Nephron (organoid): ENCODE measurements around the gene FBXO9.

Source experiments
- H3K27ac Mint-ChIP-seq, 3 experiments: 2 replicates each; pipeline ENCODE4 v1.8.0; 2020; ENCODE audit warnings: mixed read lengths in 3 of 3, mild to moderate bottlenecking in 2 of 3, moderate library complexity in 1 of 3
- H3K27me3 Mint-ChIP-seq: 2 replicates; pipeline ENCODE4 v1.8.0; 2021; ENCODE audit warnings: low read depth, mild to moderate bottlenecking, moderate library complexity, mixed read lengths
- H3K36me3 Mint-ChIP-seq: 2 replicates; pipeline ENCODE4 v1.8.0; 2020; ENCODE audit warnings: low read depth, mixed read lengths
- H3K4me1 Mint-ChIP-seq: 2 replicates; pipeline ENCODE4 v1.8.0; 2020; ENCODE audit warnings: mixed read lengths
- H3K4me3 Mint-ChIP-seq, 3 experiments: 2 replicates each; pipeline ENCODE4 v1.8.0; 2020; ENCODE audit warnings: mild to moderate bottlenecking in 3 of 3, mixed read lengths in 3 of 3, moderate library complexity in 2 of 3
- H3K9me3 Mint-ChIP-seq: 2 replicates; pipeline ENCODE4 v1.8.0; 2020; ENCODE audit warnings: mixed read lengths
- TF ChIP-seq, protein P1 (sequence below), 3 experiments: fragments of 200-600 bp; sonication (generic); IDR thresholded peaks; one replicate each; pipeline ENCODE4 v1.5.0; 2021; ENCODE audit warnings: antibody characterized with exemption in 3 of 3; ENCODE audit not compliant: unreplicated experiment in 3 of 3

FBXO9 gene

DNA sequence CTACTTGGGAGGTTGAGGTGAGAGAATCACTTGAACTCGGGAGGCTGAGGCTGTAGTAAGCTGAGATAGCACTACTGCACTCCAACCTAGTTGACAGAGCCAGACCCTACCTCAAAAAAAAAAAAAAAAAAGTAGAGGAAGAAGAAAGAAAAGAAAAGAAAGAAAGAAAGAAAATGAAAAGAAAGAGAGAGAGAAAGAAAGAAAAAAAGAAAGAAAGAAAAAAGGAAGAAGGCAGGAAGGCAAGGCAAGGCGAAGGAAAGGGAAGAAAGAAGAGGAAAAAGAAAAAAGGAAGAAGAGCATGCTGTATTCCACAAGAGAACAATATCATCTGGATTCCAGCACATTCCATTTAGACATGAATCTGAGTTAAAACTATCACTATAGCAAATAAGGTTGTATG lies 79.6 kb downstream of the FBXO9 start:
- Mint-ChIP-seq H3K36me3 (no peaks in the 10 kb centered on the region), H3K9me3 (no peaks in the 10 kb centered on the region), H3K27me3 (no peaks in the 10 kb centered on the region), H3K27ac (no peak overlapping the region), H3K4me1 (no peaks in the 10 kb centered on the region), H3K4me3 (no peak overlapping the region)
- TF ChIP-seq, protein P1, sequence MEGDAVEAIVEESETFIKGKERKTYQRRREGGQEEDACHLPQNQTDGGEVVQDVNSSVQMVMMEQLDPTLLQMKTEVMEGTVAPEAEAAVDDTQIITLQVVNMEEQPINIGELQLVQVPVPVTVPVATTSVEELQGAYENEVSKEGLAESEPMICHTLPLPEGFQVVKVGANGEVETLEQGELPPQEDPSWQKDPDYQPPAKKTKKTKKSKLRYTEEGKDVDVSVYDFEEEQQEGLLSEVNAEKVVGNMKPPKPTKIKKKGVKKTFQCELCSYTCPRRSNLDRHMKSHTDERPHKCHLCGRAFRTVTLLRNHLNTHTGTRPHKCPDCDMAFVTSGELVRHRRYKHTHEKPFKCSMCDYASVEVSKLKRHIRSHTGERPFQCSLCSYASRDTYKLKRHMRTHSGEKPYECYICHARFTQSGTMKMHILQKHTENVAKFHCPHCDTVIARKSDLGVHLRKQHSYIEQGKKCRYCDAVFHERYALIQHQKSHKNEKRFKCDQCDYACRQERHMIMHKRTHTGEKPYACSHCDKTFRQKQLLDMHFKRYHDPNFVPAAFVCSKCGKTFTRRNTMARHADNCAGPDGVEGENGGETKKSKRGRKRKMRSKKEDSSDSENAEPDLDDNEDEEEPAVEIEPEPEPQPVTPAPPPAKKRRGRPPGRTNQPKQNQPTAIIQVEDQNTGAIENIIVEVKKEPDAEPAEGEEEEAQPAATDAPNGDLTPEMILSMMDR (IDR thresholded peaks at IDR 0.05; ENCODE audit: unreplicated experiment in 3 of 3): no peak

DNA sequence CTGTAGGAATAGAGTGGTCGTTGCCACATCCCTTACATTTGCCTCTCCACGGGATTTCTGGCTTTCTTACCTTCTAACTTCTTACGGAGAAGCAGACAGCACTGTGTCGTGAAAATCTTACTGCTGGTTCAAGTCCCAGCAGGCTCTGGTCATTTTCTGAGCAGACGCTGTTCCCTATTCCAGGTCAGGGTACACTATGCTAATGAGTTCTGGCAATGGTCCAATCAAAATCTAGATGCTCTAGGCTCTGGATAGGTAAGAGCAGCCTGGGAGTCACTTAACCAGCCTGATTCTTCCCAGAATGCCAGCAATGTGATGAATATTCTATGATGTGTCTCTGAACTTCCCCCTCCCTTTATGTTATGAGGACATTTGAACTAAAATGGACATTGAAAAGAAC lies 83.5 kb downstream of the FBXO9 start, which contains the start of gene GCM1:
Gene GCM1, minus strand, starts transcription at position 158 of the 400 bp plus-strand sequence. CDS start 3,209 bp downstream, outside the sequence.
- Mint-ChIP-seq H3K36me3 (no peaks in the 10 kb centered on the region), H3K9me3 (no peaks in the 10 kb centered on the region), H3K27me3 (no peaks in the 10 kb centered on the region), H3K4me3 (no peak within 1 kb of the TSS), H3K27ac (no peak within 1 kb of the TSS), H3K4me1 (no peaks in the 10 kb centered on the region)
- TF ChIP-seq, protein P1 (IDR thresholded peaks at IDR 0.05; ENCODE audit: unreplicated experiment in 3 of 3): no peak
